HG03460 (cell line): Measurements from ENCODE around the gene UCHL5.

Source experiments
- ATAC-seq: cut with Tn5 transposase; IDR thresholded peaks from one replicate; pipeline ENCODE4 v1.9.1; 2021; ENCODE audit not compliant: unreplicated experiment

The UCHL5 gene

DNA sequence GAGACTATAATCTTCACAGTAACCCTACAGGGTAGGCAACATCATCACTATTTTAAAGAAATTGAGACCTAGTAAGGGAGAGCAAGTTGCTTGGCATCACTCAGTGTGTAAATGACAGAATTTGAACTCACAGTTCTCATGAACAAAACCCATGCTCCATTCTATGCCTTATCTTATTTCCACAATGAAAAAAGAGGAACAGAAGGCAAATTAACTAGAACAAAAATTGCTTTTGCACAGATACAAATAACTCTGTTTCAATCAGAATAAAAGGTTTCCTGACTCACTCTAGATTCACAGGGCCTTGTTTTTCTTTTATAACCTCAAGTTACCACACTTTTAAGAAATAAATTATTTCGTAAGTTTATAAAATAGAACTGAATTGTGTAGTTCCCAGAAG is 90.1 kb downstream of the UCHL5 start:
- no peak for ATAC-seq

GRCh38 chr1:192968323-192968722 is 90.8 kb downstream of the UCHL5 start:
- ATAC-seq: no peak

- no peak for ATAC-seq
Measured at GRCh38 chr1:192967901-192968300, 91.3 kb downstream of the UCHL5 start.

- ATAC-seq: no peak
Measured at GRCh38 chr1:192967211-192967877, 91.8 kb downstream of the UCHL5 start.

DNA sequence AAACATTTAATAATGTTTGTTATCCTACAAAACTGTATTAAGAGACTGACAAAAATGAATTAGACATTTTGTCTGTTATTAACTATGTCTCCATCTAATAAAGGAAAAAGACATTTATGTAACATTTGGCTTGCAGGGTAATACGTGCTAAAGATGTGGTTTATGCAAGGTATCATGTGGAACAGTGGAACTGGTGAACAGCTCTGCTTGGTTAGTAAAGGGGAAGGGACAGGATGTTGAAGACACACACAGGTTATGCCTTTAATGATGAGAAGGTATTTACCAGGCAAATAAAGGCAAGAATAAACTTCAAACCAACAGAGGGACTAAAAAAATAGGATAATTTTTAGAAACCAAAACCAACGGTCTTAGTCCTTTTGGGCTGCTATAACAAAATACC is 93.1 kb downstream of the UCHL5 start:
- no peak for ATAC-seq

- ATAC-seq: no peak
Measured at GRCh38 chr1:192962901-192963300, 96.3 kb downstream of the UCHL5 start.
